Breast epithelium (tissue), 4 donors: ENCODE results near the gene SDK1. TPM values are rescaled to one million over a fixed set of nuclear protein-coding genes. Genes with fewer than 3 reads are reported as not detected.

Experiments used
- DNase-seq, 2 donors: peaks; one replicate each; pipeline ENCODE4 v3.0.0-alpha.2; 2019; ENCODE audit warnings: low spot score in 2 of 2
- H3K27ac ChIP-seq, 2 donors: fragments of 200-600 bp; sonication (generic) in 1 of 2; one replicate each; pipeline ENCODE4 v1.5.1; 2016 to 2019; ENCODE audit warnings: mild to moderate bottlenecking in 1 of 2
- H3K27me3 ChIP-seq, 2 donors: fragments of 200-600 bp; sonication (generic) in 1 of 2; one replicate each; pipeline versions ENCODE4 v1.5.1 to v1.6.0; 2017 to 2019; ENCODE audit warnings: control low read depth in 1 of 2, mild to moderate bottlenecking in 1 of 2
- H3K36me3 ChIP-seq: fragments of 200-600 bp; one replicate; pipeline ENCODE4 v1.5.1; 2019
- H3K4me1 ChIP-seq, 2 donors: fragments of 200-600 bp; sonication (generic); one replicate each; pipeline ENCODE4 v1.5.1; 2016 to 2019; ENCODE audit warnings: control low read depth in 1 of 2
- H3K4me3 ChIP-seq, 3 donors: fragments of 200-600 bp; sonication (generic); 1 replicate in 2 of 3; 2 replicates in 1 of 3; pipeline ENCODE4 v1.5.1; 2016 to 2019; ENCODE audit warnings: mild to moderate bottlenecking in 3 of 3, moderate library complexity in 2 of 3
- H3K9me3 ChIP-seq, 2 donors: fragments of 200-600 bp; sonication (generic) in 1 of 2; one replicate each; pipeline ENCODE4 v1.5.1; 2016 to 2019; ENCODE audit warnings: control low read depth in 1 of 2
- CTCF ChIP-seq, 3 donors: fragments of 450-650 bp; IDR thresholded peaks; one replicate each; pipeline ENCODE4 v1.5.1; 2016 to 2017; ENCODE audit warnings: antibody characterized with exemption in 3 of 3, mild to moderate bottlenecking in 3 of 3, moderate library complexity in 3 of 3
- POLR2A ChIP-seq: fragments of 450-650 bp; IDR thresholded peaks from one replicate; pipeline ENCODE4 v1.6.1; 2016; ENCODE audit warnings: antibody characterized with exemption, mild to moderate bottlenecking, moderate library complexity
- POLR2AphosphoS5 ChIP-seq, 3 donors: sonication (generic); formaldehyde crosslinking; IDR thresholded peaks; one replicate each; pipeline ENCODE4 v1.6.1; 2017; ENCODE audit warnings: antibody characterized with exemption in 3 of 3
- intact Hi-C: fragments of 100-400 bp; cut with DNase I; formaldehyde crosslinking; loops from one replicate; pipeline ENCODE4 v1.15.1; 2023; ENCODE audit warnings: low total_unique reads
- total RNA-seq, 3 donors: library from RNA; depleted of rRNA; stranded (reverse); fragments of >200 nt; gene quantifications; one replicate each; pipeline ENCODE4 v1.1.0, GENCODE V29; 2016

SDK1 gene
- total RNA-seq, 3 donors from 2014 or later: 3.7 to 18.2 (median 6.6) TPM

DNA sequence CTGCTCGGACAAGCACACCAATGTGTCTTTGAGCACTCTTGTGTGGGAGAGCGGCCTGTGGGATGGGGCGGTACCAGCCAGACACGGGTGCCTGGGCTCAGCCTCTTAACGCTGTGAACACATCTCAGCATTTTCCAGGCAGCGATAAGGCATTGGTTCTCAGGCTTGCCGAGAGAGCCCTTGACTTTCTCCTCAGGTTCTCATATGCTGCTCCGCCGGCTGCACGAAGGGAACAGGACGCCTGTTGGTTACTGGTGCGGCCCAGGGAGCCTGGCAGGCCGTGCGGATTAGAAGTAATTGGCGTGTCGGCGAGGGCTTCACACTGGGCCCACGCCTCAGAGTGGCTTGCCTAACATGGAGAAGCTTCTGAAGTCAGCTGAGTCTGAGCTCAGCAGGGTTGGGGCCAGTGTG is 924.3 kb downstream of the SDK1 start:
- TF ChIP-seq POLR2A (no peak), CTCF (IDR thresholded peaks at IDR 0.05) (no peak), POLR2AphosphoS5 (IDR thresholded peaks at IDR 0.05) (no peak)
- no peaks in the 10 kb centered on the region for H3K27me3 ChIP-seq
- intact Hi-C loops: no loop called here
- H3K9me3 ChIP-seq: no peaks in the 10 kb centered on the region
- H3K27ac ChIP-seq: no peak overlapping the region
- no peak for DNase-seq
- no peaks in the 10 kb centered on the region for H3K4me1 ChIP-seq
- no peak overlapping the region for H3K4me3 ChIP-seq
- no peaks in the 10 kb centered on the region for H3K36me3 ChIP-seq

GRCh38 chr7:4225881-4226523 is 925.0 kb downstream of the SDK1 start:
- no peak for DNase-seq
- H3K36me3 ChIP-seq: no peaks in the 10 kb centered on the region
- H3K9me3 ChIP-seq: no peaks in the 10 kb centered on the region
- no peaks in the 10 kb centered on the region for H3K4me1 ChIP-seq
- H3K27ac ChIP-seq: no peak overlapping the region
- TF ChIP-seq CTCF (IDR thresholded peaks at IDR 0.05) (no peak), POLR2AphosphoS5 (IDR thresholded peaks at IDR 0.05) (no peak), POLR2A (no peak)
- no peaks in the 10 kb centered on the region for H3K27me3 ChIP-seq
- intact Hi-C loops: no loop called here
- H3K4me3 ChIP-seq: no peak overlapping the region

- no peak for TF ChIP-seq POLR2A
- TF ChIP-seq POLR2AphosphoS5 (IDR thresholded peaks at IDR 0.05): no peak
- no peak for TF ChIP-seq CTCF (IDR thresholded peaks at IDR 0.05)
- Histone ChIP-seq H3K4me1 (no peaks in the 10 kb centered on the region), H3K9me3 (no peaks in the 10 kb centered on the region), H3K27me3 (no peaks in the 10 kb centered on the region), H3K4me3 (no peak overlapping the region), H3K36me3 (no peaks in the 10 kb centered on the region), H3K27ac (no peak overlapping the region)
- intact Hi-C loops: no loop called here
- DNase-seq: no peak
These were observed 925.5 kb downstream of the SDK1 start for GRCh38 chr7:4226524-4226882.

GRCh38 chr7:4227105-4228010 is 926.3 kb downstream of the SDK1 start:
- no peak overlapping the region for H3K4me3 ChIP-seq
- intact Hi-C loops: no loop called here
- H3K27ac ChIP-seq: no peak overlapping the region
- no peak for TF ChIP-seq POLR2A
- TF ChIP-seq CTCF (IDR thresholded peaks at IDR 0.05): no peak
- no peak for TF ChIP-seq POLR2AphosphoS5 (IDR thresholded peaks at IDR 0.05)
- DNase-seq: no peak
- no peaks in the 10 kb centered on the region for H3K4me1 ChIP-seq
- no peaks in the 10 kb centered on the region for H3K36me3 ChIP-seq
- no peaks in the 10 kb centered on the region for H3K9me3 ChIP-seq
- no peaks in the 10 kb centered on the region for H3K27me3 ChIP-seq

GRCh38 chr7:4230352-4230751 is 929.3 kb downstream of the SDK1 start:
- H3K4me1 ChIP-seq: no peaks in the 10 kb centered on the region
- intact Hi-C loops: no loop called here
- TF ChIP-seq POLR2A: no peak
- TF ChIP-seq CTCF (IDR thresholded peaks at IDR 0.05): no peak
- TF ChIP-seq POLR2AphosphoS5 (IDR thresholded peaks at IDR 0.05): no peak
- no peaks in the 10 kb centered on the region for H3K9me3 ChIP-seq
- no peak overlapping the region for H3K4me3 ChIP-seq
- no peak overlapping the region for H3K27ac ChIP-seq
- no peaks in the 10 kb centered on the region for H3K27me3 ChIP-seq
- no peaks in the 10 kb centered on the region for H3K36me3 ChIP-seq
- DNase-seq: no peak
